Spleen (tissue), 7 donors: ENCODE results near the gene DUOXA1.

Source experiments
- POLR2A ChIP-seq, 3 donors: fragments of 450-650 bp; IDR thresholded peaks; one replicate each; pipeline ENCODE4 v1.5.1; 2017; ENCODE audit warnings: antibody characterized with exemption in 3 of 3, mild to moderate bottlenecking in 1 of 3
- POLR2AphosphoS5 ChIP-seq, 3 donors: sonication (generic); formaldehyde crosslinking; IDR thresholded peaks; one replicate each; pipeline ENCODE4 v1.5.1; 2017; ENCODE audit warnings: antibody characterized with exemption in 3 of 3
- TF ChIP-seq, protein P1 (sequence below), 11 experiments: fragments of 200-600 bp in 7 of 11; fragments of 450-650 bp in 4 of 11; sonication (generic) in 4 of 11; IDR thresholded peaks in 8 of 11; conservative IDR thresholded peaks in 3 of 11; 1 replicate in 7 of 11; 2 replicates in 4 of 11; pipeline versions ENCODE4 v1.4.0 to v1.8.0; 2016 to 2021; ENCODE audit warnings: antibody characterized with exemption in 11 of 11, inconsistent platforms in 4 of 11, mild to moderate bottlenecking in 1 of 11
- donor health status: DM: no; HTN: no; CAD: no; lungs with moderate emphysema.
- donor health status: DM: no; HTN: no; CAD: no.
- donor health status: DM: no; HTN: no; CAD: no.

DNA sequence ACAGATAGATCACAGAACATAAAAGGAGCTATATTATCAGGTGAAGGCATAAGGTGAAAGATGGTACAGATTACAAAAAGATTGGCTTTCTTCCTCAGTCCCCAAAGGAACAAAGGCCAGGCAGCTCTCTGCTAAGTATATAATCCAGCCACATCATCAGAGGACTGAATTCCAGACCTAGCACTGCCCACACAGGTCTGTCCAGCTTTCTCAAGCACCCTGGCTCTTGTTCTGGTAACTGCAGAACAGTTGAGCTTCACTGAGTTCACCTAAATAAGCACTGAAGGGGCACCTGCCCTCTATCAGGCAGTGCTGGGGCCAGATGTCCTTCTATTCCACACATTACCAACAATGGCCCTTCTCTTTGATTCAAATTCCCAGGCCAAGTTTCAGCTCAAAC lies 6.3 kb downstream of the DUOXA1 start:
- TF ChIP-seq, protein P1, sequence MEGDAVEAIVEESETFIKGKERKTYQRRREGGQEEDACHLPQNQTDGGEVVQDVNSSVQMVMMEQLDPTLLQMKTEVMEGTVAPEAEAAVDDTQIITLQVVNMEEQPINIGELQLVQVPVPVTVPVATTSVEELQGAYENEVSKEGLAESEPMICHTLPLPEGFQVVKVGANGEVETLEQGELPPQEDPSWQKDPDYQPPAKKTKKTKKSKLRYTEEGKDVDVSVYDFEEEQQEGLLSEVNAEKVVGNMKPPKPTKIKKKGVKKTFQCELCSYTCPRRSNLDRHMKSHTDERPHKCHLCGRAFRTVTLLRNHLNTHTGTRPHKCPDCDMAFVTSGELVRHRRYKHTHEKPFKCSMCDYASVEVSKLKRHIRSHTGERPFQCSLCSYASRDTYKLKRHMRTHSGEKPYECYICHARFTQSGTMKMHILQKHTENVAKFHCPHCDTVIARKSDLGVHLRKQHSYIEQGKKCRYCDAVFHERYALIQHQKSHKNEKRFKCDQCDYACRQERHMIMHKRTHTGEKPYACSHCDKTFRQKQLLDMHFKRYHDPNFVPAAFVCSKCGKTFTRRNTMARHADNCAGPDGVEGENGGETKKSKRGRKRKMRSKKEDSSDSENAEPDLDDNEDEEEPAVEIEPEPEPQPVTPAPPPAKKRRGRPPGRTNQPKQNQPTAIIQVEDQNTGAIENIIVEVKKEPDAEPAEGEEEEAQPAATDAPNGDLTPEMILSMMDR (IDR thresholded peaks at IDR 0.05 in 8 of 11, conservative IDR thresholded peaks at IDR 0.05 in 3 of 11): no peak
- TF ChIP-seq POLR2A (IDR thresholded peaks at IDR 0.05): no peak
- no peak for TF ChIP-seq POLR2AphosphoS5 (IDR thresholded peaks at IDR 0.05)
